Body of pancreas (tissue), 4 donors: Measurements from ENCODE around the gene ARHGEF39. TPM values are rescaled to one million over a fixed set of nuclear protein-coding genes. Genes with fewer than 3 reads are reported as not detected.

Experiments used
- ATAC-seq: fragments of 150-250 bp; one replicate; pipeline ENCODE4 v1.9.1; 2016
- DNase-seq, 4 donors: peaks; one replicate each; pipeline ENCODE4 v3.0.0-alpha.2; 2019
- H3K27ac ChIP-seq, 4 donors: fragments of 200-600 bp; sonication (generic); 1 replicate in 3 of 4; 2 replicates in 1 of 4; pipeline versions ENCODE4 v1.5.1 to v1.6.1; 2016 to 2019; ENCODE audit warnings: mild to moderate bottlenecking in 1 of 4, mixed read lengths in 1 of 4, moderate library complexity in 1 of 4
- H3K27me3 ChIP-seq, 2 donors: fragments of 200-600 bp; sonication (generic); one replicate each; pipeline ENCODE4 v1.6.0; 2016; ENCODE audit warnings: mild to moderate bottlenecking in 1 of 2
- H3K36me3 ChIP-seq, 2 donors: fragments of 200-600 bp; sonication (generic); replicated peaks in 1 of 2; 2 replicates each; pipeline ENCODE4 v1.5.1; 2016; ENCODE audit warnings: low read depth in 2 of 2; ENCODE audit not compliant: insufficient read depth in 1 of 2
- H3K4me1 ChIP-seq: fragments of 200-600 bp; sonication (generic); one replicate; pipeline ENCODE4 v1.6.0; 2016
- H3K4me3 ChIP-seq, 2 donors: fragments of 200-600 bp; sonication (generic); 1 replicate in 1 of 2; 2 replicates in 1 of 2; pipeline ENCODE4 v1.5.1; 2016 to 2019
- H3K9me3 ChIP-seq, 3 donors: fragments of 200-600 bp; sonication (generic); 1 replicate in 2 of 3; 2 replicates in 1 of 3; pipeline ENCODE4 v1.5.1; 2016
- CTCF ChIP-seq, 7 experiments: fragments of 450-650 bp in 4 of 7; fragments of 200-600 bp in 3 of 7; sonication (generic) in 3 of 7; IDR thresholded peaks; one replicate each; pipeline ENCODE4 v1.5.1; 2016 to 2019; ENCODE audit warnings: antibody characterized with exemption in 7 of 7
- POLR2A ChIP-seq, 3 donors: fragments of 450-650 bp; IDR thresholded peaks; one replicate each; pipeline ENCODE4 v1.6.1; 2016; ENCODE audit warnings: antibody characterized with exemption in 3 of 3, mild to moderate bottlenecking in 2 of 3
- WGBS, 2 donors: methylation state at CpG; one replicate each; pipeline ENCODE4 v1.1.5; 2017; 5-methylcytosine and 5-hydroxymethylcytosine counted together
- intact Hi-C: fragments of 100-400 bp; cut with DNase I; formaldehyde crosslinking; loops from one replicate; pipeline ENCODE4 v1.15.1; 2023
- total RNA-seq, 2 donors: library from RNA; depleted of rRNA; stranded (reverse); fragments of >200 nt; gene quantifications; one replicate each; pipeline ENCODE4 v1.1.0, GENCODE V29; 2016

Gene ARHGEF39
- total RNA-seq, 2 donors from 2014 or later: 0.26 TPM; not detected in 1

GRCh38 chr9:35658137-35658967, 6.6 kb downstream of the ARHGEF39 start, which contains the start of gene CCDC107:
CCDC107 (plus strand) TSS chr9:35658292; CDS start chr9:35658380, 88 bp downstream.
- Histone ChIP-seq H3K27me3 (no peaks in the 10 kb centered on the region), H3K4me1 (peaks cover 37% of the 10 kb centered on the region), H3K36me3 (no peaks in the 10 kb centered on the region), H3K27ac (peak within 1 kb of the TSS; percentile 90 to 99 (median 96)), H3K9me3 (no peaks in the 10 kb centered on the region), H3K4me3 (peak within 1 kb of the TSS; percentile 44 to 73)
- peak; percentile 82 for ATAC-seq
- peak; percentile 84 to 90 (median 87) for DNase-seq
- TF ChIP-seq CTCF (IDR thresholded peaks at IDR 0.05) (peak; percentile 49 to 83 (median 71)), POLR2A (IDR thresholded peaks at IDR 0.05) (peak; percentile 69 to 88 (median 82))
- WGBS, 2 donors: 0% methylated on average over 9 to 67 of the region's 67 CpGs
- intact Hi-C loops: no loop called here

- H3K4me3 ChIP-seq: peak within 1 kb of the TSS; percentile 44 to 73
- no peaks in the 10 kb centered on the region for H3K9me3 ChIP-seq
- no peaks in the 10 kb centered on the region for H3K36me3 ChIP-seq
- DNase-seq (peak; percentile 97 to 99 (median 98)), ATAC-seq (peak; percentile 93)
- intact Hi-C loops: no loop called here
- H3K4me1 ChIP-seq: peaks cover 37% of the 10 kb centered on the region
- H3K27me3 ChIP-seq: no peaks in the 10 kb centered on the region
- peak within 1 kb of the TSS; percentile 90 to 99 (median 96) for H3K27ac ChIP-seq
- WGBS, 2 donors: 1% methylated on average over 20 to 42 of the region's 42 CpGs
- TF ChIP-seq CTCF (IDR thresholded peaks at IDR 0.05) (peak in 4 of 7 experiments; percentile 53 to 82 (median 66)), POLR2A (IDR thresholded peaks at IDR 0.05) (peak; percentile 82 to 93 (median 91))
These were observed 7.4 kb downstream of the ARHGEF39 start, which contains the start of gene RMRP for GRCh38 chr9:35657546-35658136. RMRP (minus strand) TSS chr9:35658019.

- no peaks in the 10 kb centered on the region for H3K27me3 ChIP-seq
- H3K36me3 ChIP-seq: no peaks in the 10 kb centered on the region
- DNase-seq: no peak
- H3K4me3 ChIP-seq: no peak overlapping the region
- intact Hi-C loops: no loop called here
- ATAC-seq: peak; percentile 12
- TF ChIP-seq CTCF (IDR thresholded peaks at IDR 0.05) (no peak), POLR2A (IDR thresholded peaks at IDR 0.05) (no peak)
- H3K27ac ChIP-seq: peak overlapping the region; percentile 90 to 99 (median 96)
- no peaks in the 10 kb centered on the region for H3K9me3 ChIP-seq
- peaks cover 42% of the 10 kb centered on the region for H3K4me1 ChIP-seq
- WGBS, 2 donors: 26% methylated on average over 25 of the region's 25 CpGs
These were observed 8.0 kb downstream of the ARHGEF39 start for GRCh38 chr9:35656831-35657545.

- ATAC-seq (no peak), DNase-seq (no peak)
- intact Hi-C loops: no loop called here
- H3K27ac ChIP-seq: no peak overlapping the region
- no peak for TF ChIP-seq POLR2A (IDR thresholded peaks at IDR 0.05)
- TF ChIP-seq CTCF (IDR thresholded peaks at IDR 0.05): no peak
- H3K27me3 ChIP-seq: no peaks in the 10 kb centered on the region
- H3K9me3 ChIP-seq: no peaks in the 10 kb centered on the region
- 83 to 88% methylated on average over 12 to 17 of the region's 17 CpGs for WGBS, 2 donors
- H3K4me3 ChIP-seq: no peak overlapping the region
- peaks cover 42% of the 10 kb centered on the region for H3K4me1 ChIP-seq
- no peaks in the 10 kb centered on the region for H3K36me3 ChIP-seq
These were observed 8.6 kb downstream of the ARHGEF39 start for GRCh38 chr9:35656348-35656747.
